Measurements from ENCODE around the gene PAIP1. TPM values are rescaled to one million over a fixed set of nuclear protein-coding genes. Genes with fewer than 3 reads are reported as not detected.

PAIP1 gene
- total and polyA plus RNA-seq, 2 donors (not counting 3 experiments of a cell fraction or from before 2014, with no cell fraction given) = 69.1 to 90.1 TPM

DNA sequence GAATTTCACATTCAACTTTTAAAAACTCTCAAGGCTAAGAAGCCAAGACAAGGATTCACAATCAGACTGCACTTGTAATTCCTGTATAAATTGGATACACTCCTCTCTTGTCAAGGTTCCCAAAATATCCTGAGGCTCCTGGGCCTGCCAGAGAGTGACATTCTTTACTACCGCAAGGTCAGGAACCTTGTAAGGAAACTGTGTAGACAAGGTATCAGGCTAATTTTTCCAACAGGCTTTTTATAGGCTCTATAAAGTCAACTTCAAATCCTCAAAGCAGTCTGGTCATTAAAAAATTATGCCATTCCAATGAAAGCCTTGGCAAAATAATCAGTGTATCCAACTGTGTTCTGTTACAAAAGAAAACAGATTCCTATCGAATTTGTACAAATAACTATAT, 15.5 kb upstream of the PAIP1 start:
- TF ChIP-seq EZH2 (IDR thresholded peaks at IDR 0.05; ENCODE audit: borderline replicate concordance, low read depth, low read length, severe bottlenecking) = no peak
- TF ChIP-seq, protein P1, sequence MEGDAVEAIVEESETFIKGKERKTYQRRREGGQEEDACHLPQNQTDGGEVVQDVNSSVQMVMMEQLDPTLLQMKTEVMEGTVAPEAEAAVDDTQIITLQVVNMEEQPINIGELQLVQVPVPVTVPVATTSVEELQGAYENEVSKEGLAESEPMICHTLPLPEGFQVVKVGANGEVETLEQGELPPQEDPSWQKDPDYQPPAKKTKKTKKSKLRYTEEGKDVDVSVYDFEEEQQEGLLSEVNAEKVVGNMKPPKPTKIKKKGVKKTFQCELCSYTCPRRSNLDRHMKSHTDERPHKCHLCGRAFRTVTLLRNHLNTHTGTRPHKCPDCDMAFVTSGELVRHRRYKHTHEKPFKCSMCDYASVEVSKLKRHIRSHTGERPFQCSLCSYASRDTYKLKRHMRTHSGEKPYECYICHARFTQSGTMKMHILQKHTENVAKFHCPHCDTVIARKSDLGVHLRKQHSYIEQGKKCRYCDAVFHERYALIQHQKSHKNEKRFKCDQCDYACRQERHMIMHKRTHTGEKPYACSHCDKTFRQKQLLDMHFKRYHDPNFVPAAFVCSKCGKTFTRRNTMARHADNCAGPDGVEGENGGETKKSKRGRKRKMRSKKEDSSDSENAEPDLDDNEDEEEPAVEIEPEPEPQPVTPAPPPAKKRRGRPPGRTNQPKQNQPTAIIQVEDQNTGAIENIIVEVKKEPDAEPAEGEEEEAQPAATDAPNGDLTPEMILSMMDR (IDR thresholded peaks at IDR 0.05; ENCODE audit: extremely low read depth in 1 of 2, insufficient read depth in 1 of 2, low read depth in 1 of 2, low read length in 2 of 2) = no peak
- TF ChIP-seq FOS (IDR thresholded peaks at IDR 0.05; ENCODE audit: borderline replicate concordance, insufficient read depth, low read length) = no peak
- TF ChIP-seq POLR2AphosphoS5 (IDR thresholded peaks at IDR 0.05; ENCODE audit: insufficient read depth, low read depth, low read length) = no peak
- TF ChIP-seq MYC (IDR thresholded peaks at IDR 0.05; ENCODE audit: low read depth, low read length) = no peak
- TF ChIP-seq, protein P2, sequence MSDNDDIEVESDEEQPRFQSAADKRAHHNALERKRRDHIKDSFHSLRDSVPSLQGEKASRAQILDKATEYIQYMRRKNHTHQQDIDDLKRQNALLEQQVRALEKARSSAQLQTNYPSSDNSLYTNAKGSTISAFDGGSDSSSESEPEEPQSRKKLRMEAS (IDR thresholded peaks at IDR 0.05; ENCODE audit: insufficient read depth, insufficient read length) = no peak
- TF ChIP-seq GATA2 (IDR thresholded peaks at IDR 0.05; ENCODE audit: insufficient read depth, insufficient read length, low read depth, low read length) = no peak
- no peak for TF ChIP-seq POLR2A (IDR thresholded peaks at IDR 0.05; ENCODE audit: low read depth, low read length)
- no peak for TF ChIP-seq JUN (IDR thresholded peaks at IDR 0.05; ENCODE audit: borderline replicate concordance, insufficient read depth, insufficient read length, low read depth)
- Histone ChIP-seq H4K20me1 (replicated peaks; ENCODE audit: control insufficient read depth, extremely low read depth, insufficient read depth, low read length) (no peaks in the 10 kb centered on the region), H3K9me3 (replicated peaks; ENCODE audit: control insufficient read depth, insufficient read depth, low read length) (no peaks in the 10 kb centered on the region), H3K9me1 (replicated peaks; ENCODE audit: control insufficient read depth, extremely low read depth, insufficient read depth, low read length) (no peaks in the 10 kb centered on the region), H3K4me1 (ENCODE audit: control insufficient read depth, extremely low read depth, insufficient read depth, low read length) (no peaks in the 10 kb centered on the region), H3K27ac (ENCODE audit: insufficient read depth, low read depth, low read length) (no peak overlapping the region), H3K4me2 (ENCODE audit: insufficient read depth, low read length) (no peak overlapping the region), H3K36me3 (ENCODE audit: control insufficient read depth in 2 of 2, extremely low read depth in 1 of 2, insufficient read depth in 2 of 2, low read length in 2 of 2) (peaks cover 0 to 2% of the 10 kb centered on the region in 2 experiments), H3K79me2 (ENCODE audit: control insufficient read depth, insufficient read depth, low read length) (no peaks in the 10 kb centered on the region), H3K27me3 (ENCODE audit: control insufficient read depth in 2 of 2, insufficient read depth in 2 of 2, low read length in 2 of 2) (no peaks in the 10 kb centered on the region), H3K9ac (replicated peaks; ENCODE audit: extremely low read depth, insufficient read depth, low read length) (no peak overlapping the region), H3K4me3 (replicated peaks in 1 of 3; ENCODE audit: insufficient read depth in 1 of 3, low read depth in 1 of 3, low read length in 3 of 3) (no peak overlapping the region), H2AFZ (ENCODE audit: low read depth, low read length) (no peak overlapping the region)
- ChIA-PET CTCF (interaction anchor here (1.4 kb wide), 1 partner anchor 8 kb away, joined by 4 read pairs; no protein-coding TSS in a partner anchor), POLR2A (no interaction called here)
- no TSS peak for BruUV-seq (replicated peaks)
- no peak for FAIRE-seq
- intact Hi-C loops (cut with micrococcal nuclease) = no loop called here
- dilution Hi-C loops (cut with MboI; ENCODE audit: extremely low pct_ligation_motif_present, low sequenced_read_pairs) = no loop called here
- no peak for DNase-seq (ENCODE audit: low read depth, low spot score)
